HEK293T (cell line): Measurements from ENCODE around the gene MAMDC2.

Experiments
- ARNT ChIP-seq: fragments of 450-650 bp; IDR thresholded peaks from 2 replicates; pipeline ENCODE4 v1.6.1; 2017; ENCODE audit warnings: mild to moderate bottlenecking
- BHLHE40 ChIP-seq: fragments of 450-650 bp; IDR thresholded peaks from 2 replicates; pipeline ENCODE4 v1.6.1; 2016; ENCODE audit warnings: mild to moderate bottlenecking, moderate library complexity, borderline replicate concordance
- ELF4 ChIP-seq: fragments of 450-650 bp; IDR thresholded peaks from 2 replicates; pipeline ENCODE4 v1.6.1; 2017; ENCODE audit warnings: antibody characterized with exemption
- FOXA1 ChIP-seq: fragments of 450-650 bp; IDR thresholded peaks from 2 replicates; pipeline ENCODE4 v1.6.1; 2016; ENCODE audit warnings: mild to moderate bottlenecking
- FOXK2 ChIP-seq: fragments of 450-650 bp; IDR thresholded peaks from 2 replicates; pipeline ENCODE4 v1.6.1; 2016; ENCODE audit warnings: mild to moderate bottlenecking
- FOXM1 ChIP-seq: fragments of 450-650 bp; IDR thresholded peaks from 2 replicates; pipeline ENCODE4 v1.6.1; 2017; ENCODE audit warnings: mild to moderate bottlenecking, borderline replicate concordance
- HDGF ChIP-seq: fragments of 450-650 bp; IDR thresholded peaks from 2 replicates; pipeline ENCODE4 v1.6.1; 2017; ENCODE audit warnings: antibody characterized with exemption, borderline replicate concordance
- L3MBTL2 ChIP-seq: fragments of 450-650 bp; conservative IDR thresholded peaks from 2 replicates; pipeline ENCODE4 v1.6.1; 2016; ENCODE audit warnings: mild to moderate bottlenecking
- NFRKB ChIP-seq: fragments of 450-650 bp; IDR thresholded peaks from 2 replicates; pipeline ENCODE4 v1.6.1; 2016; ENCODE audit warnings: mild to moderate bottlenecking, moderate library complexity
- PKNOX1 ChIP-seq: fragments of 450-650 bp; IDR thresholded peaks from 2 replicates; pipeline ENCODE4 v1.6.1; 2016
- SP1 ChIP-seq: fragments of 450-650 bp; IDR thresholded peaks from 2 replicates; pipeline ENCODE4 v1.6.1; 2017
- SUZ12 ChIP-seq: fragments of 450-650 bp; IDR thresholded peaks from 2 replicates; pipeline ENCODE4 v1.6.1; 2016; ENCODE audit warnings: mild to moderate bottlenecking
- TARDBP ChIP-seq: fragments of 450-650 bp; IDR thresholded peaks from 2 replicates; pipeline ENCODE4 v1.6.1; 2016

DNA sequence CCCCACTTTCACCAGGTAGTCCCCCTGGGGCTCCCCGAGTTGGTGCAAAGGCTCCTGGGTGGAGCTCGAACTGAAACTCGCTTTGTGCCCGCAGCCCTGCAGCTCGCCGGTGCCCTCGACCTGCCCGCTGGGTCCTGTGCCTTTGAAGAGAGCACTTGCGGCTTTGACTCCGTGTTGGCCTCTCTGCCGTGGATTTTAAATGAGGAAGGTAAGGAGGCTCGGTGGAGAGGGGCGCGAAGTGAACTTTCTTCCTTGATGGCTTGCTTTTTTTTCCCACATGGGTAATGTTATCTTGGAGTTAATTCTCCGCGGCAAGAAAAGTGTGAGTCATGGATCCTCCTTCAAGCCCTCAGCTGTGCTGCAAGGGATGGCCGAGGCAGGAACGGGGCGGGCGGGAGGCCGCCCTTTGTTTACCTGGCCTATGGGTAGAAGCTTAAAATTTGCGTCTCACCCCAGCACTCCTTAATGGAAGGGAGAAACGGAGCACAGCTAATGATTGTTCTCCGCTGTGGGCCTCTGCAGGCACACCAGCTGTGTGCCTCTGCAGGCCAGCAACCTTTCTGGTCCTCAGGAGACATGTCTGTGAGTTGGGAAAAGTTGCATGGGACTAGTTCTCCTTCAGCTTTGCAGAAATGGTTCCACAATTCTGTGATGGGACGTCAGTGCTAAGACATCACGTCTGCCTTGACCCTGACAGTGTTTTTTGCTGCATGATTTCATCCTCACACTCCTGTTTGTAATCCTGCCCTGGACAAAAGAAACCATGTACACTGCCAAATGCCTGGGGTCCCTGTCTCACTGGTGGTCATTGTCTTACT is 1.1 kb downstream of the MAMDC2 start:
- TF ChIP-seq FOXK2 (no peak), FOXM1 (no peak), ELF4 (no peak), SUZ12 (no peak), SP1 (no peak), FOXA1 (no peak), L3MBTL2 (no peak), NFRKB (no peak), ARNT (no peak), HDGF (no peak), TARDBP (no peak), PKNOX1 (no peak), BHLHE40 (no peak)
